Fibroblast of skin of left biceps (primary cell): ENCODE data around the gene CFAP57.

Experiments used
- DNase-seq, 2 experiments: peaks; one replicate each; pipeline ENCODE4 v3.0.0-alpha.2; 2013; ENCODE audit warnings: low read depth in 2 of 2

The CFAP57 gene

DNA sequence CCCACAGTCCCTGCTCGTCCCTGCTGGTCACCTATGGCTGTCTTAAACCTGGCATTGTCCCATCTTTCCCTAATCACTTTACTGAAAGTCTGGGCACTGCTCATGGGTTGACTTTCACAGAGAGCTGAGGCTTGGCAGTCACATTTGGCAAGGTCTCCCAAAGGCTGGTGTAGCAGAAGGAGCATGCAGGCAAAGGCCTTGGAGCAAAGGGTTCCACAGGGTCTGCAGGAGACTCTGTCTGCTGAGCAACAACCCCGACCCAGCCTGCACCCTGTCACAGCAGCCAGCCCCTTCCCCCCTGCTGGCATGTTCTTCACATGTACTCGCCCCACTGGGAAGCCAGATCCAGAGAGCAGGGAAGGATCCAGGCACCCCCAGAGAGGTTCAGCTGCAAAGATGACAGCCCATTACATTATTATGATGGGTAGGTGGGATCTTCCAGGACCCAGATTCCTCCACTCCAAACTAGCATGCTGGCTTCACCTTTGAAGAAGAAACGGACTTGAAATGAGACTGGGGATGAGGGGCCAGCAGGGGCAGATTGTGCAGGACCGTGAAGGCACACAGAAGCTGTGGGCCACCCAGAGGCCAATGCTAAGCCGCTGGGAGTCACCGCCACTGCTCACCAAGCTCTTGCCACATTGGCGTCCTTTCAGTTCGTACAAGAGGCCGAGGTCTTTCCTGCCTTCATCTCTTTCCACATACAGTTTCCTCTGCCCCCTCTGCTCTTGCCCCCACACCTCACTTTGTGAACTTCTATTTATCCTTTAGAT lies 83.5 kb downstream of the CFAP57 start:
- DNase-seq = no peak

DNA sequence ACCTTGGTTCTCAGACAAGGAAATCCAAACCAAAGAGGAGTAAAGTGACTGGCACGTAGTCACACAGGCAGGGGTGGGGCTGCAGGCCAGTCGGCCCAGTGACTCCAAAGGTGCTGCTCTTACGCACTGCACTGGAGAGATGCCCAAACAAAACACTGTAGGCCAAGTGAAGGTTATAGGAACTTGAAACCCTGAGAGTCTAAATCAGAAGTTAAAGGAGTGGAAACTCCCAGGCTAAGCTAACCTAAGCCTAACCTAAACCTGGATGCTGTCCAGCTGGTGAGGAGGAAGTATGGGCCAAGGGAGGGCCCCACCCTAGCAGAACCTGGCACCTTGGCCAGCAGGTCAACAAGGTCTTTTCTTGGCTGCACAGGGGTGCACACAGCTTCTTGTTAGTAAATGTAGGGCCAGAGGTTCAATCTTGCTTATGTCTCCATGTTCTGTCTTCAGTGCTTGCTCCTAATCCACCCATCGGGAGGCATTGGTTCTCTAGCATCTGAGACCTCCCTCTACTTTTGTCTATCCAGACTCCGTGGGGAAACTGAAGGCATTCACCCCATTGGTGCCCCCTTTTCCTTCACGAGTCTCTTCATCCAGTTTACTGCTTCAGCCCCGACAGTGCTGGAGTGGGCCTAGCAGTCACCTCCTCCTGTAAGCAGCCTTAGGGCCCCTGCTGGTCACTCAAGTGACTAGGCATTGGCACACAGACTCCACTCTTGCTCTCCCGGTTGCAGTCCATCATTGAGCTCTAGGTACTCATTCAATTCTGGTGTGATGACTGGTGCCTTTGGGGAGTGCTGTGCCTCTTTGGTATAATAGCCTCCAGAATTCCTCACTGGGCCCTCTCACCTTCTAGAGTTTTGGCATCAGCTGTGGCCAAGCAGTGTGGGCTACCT lies 84.8 kb downstream of the CFAP57 start:
- DNase-seq = no peak

DNA sequence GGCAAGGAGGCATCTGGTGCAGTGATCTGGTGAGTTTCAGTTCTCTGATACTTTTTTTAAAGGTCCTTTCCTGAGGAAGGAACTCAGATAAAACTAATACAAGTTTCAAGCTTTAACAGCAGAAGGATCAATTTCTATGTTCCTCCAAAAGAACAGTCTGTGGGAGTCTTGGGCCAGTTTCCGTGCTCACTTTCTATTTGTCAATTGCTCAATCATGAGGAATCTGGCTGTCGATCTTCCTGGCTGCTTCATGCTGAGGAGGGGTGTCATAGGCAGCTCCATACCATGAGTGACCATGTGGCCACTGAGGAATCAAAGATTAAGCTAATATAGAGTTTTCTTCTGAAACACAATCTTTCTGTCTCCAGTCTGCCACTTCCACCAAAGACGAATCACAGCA lies 86.2 kb downstream of the CFAP57 start:
- DNase-seq = no peak

DNA sequence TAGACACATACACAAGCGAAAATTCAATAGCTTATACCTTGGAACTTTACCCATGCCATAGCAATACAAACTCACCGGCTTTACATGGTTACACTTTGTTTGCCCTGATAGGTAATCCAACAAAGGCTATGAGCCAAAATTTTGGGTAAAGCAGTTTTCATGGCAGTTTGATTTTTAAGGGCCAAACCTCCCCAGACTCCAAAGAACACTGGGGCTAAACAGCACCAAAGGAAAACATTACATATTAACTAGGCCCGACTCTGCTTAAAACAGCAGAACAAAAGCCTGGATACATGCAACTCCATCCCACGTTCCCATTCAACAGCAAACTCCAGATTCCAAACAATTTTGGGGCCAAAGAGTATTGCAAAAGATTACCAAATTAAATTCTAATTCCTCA lies 93.3 kb downstream of the CFAP57 start:
- no peak for DNase-seq

DNA sequence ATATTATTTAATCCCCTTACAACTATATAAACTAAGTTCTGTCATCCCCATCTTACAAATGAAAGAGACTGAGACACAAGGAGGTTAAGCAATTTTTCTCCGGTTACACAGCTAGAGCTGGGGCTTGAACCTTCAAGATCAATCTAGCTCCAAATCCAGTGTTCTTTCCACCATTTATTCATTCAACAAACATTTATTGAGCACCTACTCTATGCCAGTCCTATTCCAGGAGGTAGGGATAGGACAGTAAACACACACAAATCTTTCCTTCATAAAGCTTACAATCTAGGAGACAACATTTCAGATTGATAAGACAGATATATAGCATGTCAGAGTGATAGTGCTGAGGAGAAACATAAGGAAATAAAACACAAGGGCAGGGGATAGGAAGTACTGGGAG lies 94.8 kb downstream of the CFAP57 start:
- no peak for DNase-seq

DNA sequence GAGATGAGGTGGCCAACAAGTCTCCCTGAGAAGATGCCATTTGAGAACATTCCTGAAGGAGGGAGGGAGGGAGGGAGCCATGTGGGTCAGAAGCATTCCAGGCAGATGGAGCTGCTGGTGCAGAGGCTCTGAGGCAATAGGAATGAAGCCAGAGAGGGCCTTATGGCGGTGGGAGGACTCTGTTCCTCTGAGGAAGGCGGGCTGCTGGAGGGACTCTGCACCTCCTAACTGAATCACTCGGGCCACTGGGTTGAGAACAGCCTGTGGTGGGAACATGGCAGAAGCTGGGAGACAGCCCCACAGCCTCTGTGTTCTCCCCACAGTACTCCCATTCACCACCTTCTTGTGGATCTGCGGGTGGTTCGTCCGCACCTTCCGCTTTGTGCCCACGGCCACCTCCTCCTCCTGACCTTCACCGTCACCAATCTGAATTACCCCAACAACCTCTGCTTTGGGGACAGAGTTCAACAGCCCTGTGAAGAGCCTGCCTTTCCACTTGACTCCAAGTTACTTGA lies 95.2 kb downstream of the CFAP57 start:
- DNase-seq = peak; percentile 30 to 33

DNA sequence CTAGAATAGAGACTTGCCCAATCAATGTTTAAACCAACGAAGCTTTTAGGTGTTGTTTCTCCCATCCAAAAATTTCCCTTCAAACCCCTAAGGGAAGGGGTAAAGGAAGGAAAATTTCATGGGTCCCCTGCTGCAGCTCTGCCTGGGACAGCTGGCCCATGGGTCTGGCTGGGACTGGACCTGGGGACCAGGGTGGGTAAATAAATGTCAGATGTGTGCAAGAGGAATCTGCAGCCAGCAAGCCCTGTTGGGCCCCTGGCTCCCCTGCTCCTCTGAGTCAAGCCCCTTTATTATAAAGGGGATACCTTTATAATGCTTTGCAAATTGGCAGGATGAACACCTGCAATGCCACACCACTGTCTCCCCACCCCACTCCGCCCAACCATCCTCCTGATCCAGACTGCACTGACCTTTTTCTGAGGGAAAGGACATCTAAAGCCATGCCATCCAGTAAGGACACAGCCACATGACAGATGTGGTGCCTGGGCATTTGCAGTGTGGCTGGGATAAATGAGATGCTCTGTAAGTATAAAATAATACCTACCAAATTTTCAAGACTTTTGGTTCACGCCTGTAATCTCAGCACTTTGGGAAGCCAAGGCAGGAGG lies 95.8 kb downstream of the CFAP57 start:
- no peak for DNase-seq

DNA sequence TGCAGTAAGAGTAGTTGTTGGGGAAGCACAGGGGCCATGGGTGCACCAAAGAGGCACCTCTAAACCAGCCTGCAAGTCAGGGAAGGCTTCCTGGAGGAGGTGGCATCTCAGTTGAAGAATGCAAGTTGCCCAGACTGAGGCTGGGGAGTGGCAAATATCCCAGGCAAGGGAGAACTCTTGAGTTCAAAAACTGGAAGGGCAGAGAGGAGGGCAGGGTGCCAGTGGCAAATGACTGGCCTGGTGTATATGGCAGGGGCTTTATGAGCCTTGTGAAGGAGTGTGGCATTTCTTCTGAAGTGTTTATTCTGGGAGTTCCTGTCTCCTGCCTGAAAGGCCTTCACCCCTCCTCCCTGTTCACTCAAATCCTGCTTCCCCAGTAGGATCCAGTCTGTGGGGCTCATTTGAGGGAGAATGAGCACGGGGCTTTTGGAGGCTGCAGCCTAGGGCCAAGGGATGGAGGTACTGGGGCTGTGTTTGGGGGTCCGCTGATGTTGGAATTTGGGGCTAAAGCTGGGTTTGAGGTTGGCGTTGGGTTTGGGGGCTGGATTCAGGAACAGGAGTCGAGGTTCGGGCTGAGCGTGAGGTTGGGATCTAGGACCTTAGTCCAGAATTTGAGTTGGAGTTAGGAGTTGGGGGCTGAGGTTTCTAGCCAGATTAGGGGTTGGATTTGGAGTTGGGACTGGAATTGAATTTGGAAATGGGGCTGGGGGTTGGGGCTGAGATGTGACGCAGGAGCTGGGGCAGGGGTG lies 97.7 kb downstream of the CFAP57 start, which contains the start of gene TMEM125:
Gene TMEM125 (plus strand): TSS at position 357 of the 749 bp plus-strand sequence. CDS start 2,740 bp downstream, outside the sequence.
- DNase-seq = no peak

DNA sequence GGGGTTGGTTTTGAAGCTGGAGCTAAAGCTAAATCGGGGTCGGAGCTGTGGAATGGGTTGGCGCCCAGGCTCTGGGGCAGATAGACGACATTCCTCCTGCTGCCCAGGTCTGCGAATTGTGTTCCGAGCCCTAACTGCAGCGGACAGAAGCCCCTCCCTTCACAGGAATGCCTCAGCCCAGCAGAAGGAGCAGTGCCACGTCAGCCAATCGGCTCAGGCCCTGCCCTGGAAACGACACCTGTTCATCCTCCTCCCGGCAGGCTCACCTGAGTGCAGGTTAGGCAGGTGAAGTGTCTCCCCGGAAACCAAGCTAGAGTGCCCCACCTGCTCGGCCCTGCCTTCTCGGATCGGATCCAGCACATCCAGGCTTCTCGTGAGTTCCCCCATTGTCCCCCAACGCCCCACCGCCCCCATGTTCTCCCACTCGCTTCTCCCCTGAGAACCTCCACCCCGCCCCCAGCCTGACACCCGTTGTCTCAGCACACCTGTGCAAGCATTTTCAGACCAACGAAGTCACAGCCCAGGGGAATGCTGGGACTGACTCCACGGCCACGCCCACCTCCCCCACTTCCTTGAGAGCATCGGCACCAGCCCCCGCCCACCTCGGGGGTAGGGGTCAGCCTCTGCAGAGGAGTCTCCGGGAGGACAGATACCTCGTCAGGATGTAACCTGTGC lies 98.4 kb downstream of the CFAP57 start:
- DNase-seq = no peak

DNA sequence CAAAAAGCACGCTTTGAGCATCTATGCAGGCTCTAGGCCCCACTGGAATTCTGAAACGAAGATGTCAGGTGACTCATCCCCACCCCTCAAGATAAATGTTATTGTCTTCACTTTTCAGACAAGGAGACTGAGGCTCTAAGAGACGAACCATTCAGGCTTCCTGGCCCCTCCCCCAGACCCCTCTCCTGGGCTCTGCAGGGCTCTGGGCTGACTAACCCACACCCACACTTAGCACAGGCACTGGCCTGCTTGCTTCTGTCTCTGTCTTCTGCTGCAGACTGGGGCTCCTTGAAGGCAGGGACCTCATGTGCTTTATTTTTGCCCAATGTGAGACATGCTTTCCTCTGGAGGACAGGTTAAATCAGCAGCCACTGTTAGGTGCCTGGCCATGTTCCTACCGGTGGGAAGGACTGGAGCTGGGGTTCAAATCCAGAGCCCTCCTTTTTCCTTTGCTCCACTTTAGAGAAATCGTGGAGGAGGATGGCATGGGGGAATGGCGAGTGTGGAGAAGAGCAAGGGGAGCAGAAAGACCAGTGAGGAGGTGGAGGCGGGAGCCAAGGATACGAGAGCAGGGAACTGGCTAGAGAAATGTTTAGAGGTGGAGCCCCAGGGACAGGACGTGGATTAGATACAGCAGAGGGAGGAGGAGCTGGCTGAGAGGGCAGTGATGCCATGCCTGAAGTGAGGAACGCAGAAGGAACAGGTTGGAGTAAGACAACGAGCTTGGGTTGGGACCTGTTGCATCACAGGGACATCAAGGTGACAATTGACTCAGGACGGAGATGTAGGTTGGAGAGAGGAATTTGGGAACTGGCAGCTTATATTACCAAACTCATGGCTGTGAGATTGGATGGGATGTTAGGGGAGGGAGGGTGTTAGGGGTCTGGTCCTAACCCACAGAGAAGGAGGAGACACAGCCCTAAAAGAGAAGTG lies 99.3 kb downstream of the CFAP57 start:
- DNase-seq = no peak

DNA sequence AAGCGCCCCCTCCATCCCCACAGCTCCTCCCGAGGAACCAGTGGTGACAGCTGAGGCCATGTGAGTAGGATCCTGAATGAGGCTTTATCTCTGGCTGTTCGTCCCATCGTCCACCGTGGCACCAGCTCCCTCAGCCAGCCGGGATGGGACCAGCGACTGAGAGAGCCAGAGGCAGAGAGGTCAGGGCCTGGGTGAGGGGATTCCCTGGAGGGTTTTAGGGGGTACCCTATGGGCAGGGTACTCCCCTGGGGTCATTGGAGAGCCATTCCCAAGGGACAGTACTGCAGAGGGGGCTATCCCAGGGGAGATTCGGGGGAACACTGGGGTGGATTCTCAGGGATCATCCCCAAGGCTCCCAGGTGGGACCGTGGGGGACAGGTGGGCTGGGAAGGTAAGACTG lies 100.0 kb downstream of the CFAP57 start:
- DNase-seq = no peak

DNA sequence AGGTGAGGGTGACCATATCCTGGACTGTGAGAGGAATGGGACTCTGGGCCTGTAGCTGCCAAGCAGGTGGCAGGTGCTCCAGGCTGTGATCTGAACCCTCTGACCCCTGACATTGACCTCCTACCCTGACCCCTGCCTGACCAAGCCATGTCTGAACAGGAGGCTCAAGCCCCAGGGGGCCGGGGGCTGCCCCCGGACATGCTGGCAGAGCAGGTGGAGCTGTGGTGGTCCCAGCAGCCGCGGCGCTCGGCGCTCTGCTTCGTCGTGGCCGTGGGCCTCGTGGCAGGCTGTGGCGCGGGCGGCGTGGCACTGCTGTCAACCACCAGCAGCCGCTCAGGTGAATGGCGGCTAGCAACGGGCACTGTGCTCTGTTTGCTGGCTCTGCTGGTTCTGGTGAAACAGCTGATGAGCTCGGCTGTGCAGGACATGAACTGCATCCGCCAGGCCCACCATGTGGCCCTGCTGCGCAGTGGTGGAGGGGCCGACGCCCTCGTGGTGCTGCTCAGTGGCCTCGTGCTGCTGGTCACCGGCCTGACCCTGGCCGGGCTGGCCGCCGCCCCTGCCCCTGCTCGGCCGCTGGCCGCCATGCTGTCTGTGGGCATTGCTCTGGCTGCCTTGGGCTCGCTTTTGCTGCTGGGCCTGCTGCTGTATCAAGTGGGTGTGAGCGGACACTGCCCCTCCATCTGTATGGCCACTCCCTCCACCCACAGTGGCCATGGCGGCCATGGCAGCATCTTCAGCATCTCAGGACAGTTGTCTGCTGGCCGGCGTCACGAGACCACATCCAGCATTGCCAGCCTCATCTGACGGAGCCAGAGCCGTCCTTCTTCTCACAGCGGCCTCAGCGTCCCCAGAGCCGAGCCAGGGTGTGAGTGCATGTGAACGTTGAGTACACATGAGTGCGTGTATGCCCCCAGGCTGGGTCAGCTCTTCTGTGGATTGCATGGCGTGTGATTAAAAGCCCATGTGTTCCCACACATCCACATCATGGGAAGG lies 100.7 kb downstream of the CFAP57 start:
- no peak for DNase-seq

DNA sequence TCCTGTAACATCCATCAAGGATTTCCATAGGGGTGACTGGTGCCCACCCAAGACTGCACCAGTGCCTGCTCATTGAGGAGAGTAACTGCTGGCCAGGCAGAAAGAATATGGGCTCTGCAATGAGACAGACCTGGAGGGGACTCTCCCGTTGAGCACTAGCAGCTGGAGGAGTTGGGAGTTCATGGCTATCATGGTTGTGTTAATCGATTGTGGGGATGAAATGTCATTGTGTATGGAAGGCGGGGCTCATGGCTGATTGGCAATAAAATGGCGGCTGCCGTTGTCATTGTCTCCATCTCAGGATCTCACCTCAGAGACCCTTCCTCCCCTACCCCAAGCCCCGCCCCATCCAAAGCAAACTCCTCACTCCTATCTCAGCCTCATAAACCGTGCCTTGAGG lies 101.6 kb downstream of the CFAP57 start:
- no peak for DNase-seq

DNA sequence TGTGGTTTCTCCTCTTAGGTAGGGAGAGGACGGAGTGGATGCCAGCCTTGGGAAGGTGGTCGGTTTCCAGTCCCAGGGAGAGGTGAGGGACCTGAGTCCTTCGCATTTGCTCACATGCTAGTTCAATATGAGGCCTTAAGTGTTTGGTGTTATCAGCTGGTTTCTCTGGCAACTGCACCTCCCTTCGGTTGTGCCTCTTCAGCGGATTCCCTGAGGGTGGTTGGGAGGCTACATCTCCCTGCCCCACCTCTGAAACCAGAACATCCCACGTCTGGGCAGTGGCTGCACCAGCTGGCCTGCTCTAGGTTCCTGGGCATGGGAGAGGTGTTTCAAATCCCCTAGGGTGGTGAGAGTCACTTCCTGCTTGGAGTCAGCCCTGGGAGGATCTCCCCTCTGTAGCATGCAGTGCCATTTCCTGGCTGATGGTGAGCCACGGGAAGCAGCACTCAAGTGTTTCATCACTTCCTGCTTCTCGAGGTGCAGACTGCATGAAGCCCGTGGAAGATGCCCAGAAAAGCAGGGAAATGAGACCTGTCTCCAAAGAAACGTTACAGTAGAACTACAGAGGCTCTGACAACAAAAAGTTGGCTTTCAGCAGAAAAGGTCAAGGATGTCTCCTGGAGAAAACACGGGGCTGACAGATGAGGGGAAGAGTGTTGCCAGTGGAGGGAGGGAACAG lies 102.1 kb downstream of the CFAP57 start:
- DNase-seq = peak in 1 of 2 experiments; percentile 18

DNA sequence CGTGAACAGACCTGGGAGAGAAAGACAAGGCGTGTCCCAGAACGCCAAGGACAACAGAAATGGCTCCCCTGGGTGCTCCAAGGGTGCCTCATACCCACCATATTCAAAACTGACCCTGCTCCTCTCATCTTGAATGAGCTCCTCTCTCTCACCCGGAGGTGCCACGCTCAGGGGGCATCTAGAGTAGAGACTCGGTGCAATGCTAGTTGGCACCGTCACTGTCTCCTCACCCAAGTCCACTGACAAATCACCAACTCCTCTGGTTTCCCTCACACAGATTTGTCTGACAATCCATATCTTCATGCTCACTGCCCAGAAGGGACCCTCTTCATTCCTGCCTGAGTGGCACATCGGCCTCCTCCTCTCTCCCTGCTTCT lies 102.7 kb downstream of the CFAP57 start:
- DNase-seq = no peak

DNA sequence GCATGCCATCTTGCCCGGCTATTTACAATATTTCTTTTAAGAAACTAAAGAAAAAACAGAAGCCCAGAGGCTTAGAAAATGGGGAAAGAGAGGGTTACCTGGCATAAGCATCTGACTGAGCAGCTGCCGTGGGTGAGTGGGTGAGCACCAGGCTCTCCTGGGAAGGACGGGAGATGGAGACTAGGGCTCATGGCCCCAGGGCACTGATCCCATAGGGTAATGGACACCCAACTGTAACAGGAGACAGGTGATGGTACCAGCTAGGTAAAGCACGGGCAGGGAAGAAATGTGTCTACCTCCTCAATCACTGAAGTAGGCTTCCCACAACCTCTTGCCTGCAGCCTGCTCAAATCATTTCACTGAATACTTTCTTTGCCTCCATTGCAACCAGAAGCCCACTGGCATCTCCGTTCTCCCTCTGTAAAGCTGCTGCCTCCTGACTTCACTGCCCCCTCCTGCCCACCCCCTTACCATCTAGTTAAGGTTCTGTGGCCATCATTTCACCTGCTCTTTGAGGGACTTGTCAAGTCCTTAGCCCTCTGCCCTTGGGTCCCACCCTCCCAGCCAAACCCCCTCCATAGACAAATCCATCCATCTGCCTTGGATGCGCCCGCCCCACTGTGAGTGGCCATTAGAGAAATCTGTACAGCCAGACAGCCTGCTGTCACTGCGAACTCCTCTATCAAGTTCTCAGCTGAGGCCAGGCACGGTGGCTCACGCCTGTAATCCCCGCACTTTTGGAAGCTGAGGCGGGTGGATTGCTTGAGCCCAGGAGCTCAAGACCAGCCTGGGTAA lies 103.9 kb downstream of the CFAP57 start:
- DNase-seq = no peak

DNA sequence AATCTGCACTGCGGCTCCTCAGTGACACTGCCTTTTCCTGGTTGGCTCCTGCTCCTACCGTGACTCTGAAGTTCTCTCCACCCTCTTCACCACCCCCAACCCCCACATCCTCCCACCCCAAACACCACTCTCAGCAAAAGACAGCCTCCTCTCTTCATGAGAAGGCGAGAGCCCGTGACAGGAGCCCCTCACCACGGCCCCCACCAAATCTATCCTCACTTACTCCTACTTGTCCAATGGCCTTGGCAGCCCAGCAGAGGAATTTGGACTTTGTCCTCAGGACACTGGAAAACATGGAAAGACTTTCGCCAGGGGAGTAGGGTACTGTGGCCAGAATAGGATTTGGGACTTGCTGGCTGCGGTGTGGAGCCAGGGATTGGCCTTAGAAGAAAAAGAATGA lies 104.5 kb downstream of the CFAP57 start:
- DNase-seq = no peak
